Measurements from ENCODE around the gene FAM174C. TPM values are rescaled to one million over a fixed set of nuclear protein-coding genes. Genes with fewer than 3 reads are reported as not detected.

FAM174C gene
- total RNA-seq, 3 donors from 2014 or later (not counting 1 experiment from before 2014, with no cell fraction given) = 26.6 to 33.4 (median 27.1) TPM

DNA sequence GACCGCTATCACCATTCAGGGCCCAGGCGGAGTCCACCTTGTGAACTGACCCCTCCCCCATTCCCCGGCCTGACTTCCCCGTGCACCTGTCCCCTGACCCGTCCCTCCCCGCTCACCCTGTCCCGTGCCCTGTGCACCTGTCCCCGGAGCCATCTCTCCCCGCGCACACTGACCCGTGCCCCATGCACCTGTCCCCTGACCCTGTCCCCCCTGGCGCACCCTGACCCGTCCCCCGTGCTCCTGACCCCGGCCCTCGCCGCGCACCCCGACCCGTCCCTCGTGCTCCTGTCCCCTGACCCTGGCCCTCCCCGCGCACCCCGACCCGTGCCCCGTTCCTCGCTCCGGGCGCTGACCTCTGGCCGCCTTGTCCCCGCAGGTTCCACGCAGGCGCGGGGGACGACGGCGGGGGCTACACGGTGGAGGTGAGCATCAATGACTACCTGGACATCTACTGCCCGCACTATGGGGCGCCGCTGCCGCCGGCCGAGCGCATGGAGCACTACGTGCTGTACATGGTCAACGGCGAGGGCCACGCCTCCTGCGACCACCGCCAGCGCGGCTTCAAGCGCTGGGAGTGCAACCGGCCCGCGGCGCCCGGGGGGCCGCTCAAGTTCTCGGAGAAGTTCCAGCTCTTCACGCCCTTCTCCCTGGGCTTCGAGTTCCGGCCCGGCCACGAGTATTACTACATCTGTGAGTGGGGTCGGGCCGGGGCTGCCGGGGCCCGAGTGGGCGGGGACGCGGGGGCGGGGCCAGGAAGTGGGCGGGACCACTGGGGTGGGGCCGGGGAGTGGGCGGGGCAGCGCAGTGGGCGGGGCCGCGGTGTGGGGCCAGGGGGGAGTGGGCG is 20.1 kb downstream of the FAM174C start:
- Histone ChIP-seq H3K27ac (ENCODE audit: low read length) (no peak overlapping the region), H3K9me3 (ENCODE audit: control insufficient read depth, insufficient read depth, low read length) (no peaks in the 10 kb centered on the region), H3K36me3 (ENCODE audit: control insufficient read depth, insufficient read depth, low read length) (no peaks in the 10 kb centered on the region), H3K27me3 (ENCODE audit: control insufficient read depth, insufficient read depth, low read length) (peaks cover 8% of the 10 kb centered on the region), H3K4me1 (ENCODE audit: control insufficient read depth, insufficient read depth, low read length) (peaks cover 6% of the 10 kb centered on the region), H3K4me3 (ENCODE audit: low read length) (no peak overlapping the region)
- no peak overlapping the region for H3K27ac Mint-ChIP-seq
- no peak overlapping the region for H3K4me3 Mint-ChIP-seq
- no peaks in the 10 kb centered on the region for H3K9me3 Mint-ChIP-seq
- peak in 1 of 2 donors; percentile 56 for DNase-seq
- peak; percentile 62 to 86 (median 82) for ATAC-seq
- intact Hi-C loops (cut with micrococcal nuclease) = no loop called here
- peaks cover 0 to 6% of the 10 kb centered on the region in 2 donors for H3K27me3 Mint-ChIP-seq (ENCODE audit: low read depth in 2 of 2)
- no peaks in the 10 kb centered on the region for H3K4me1 Mint-ChIP-seq
- 15% methylated on average over 82 of the region's 82 CpGs for WGBS (ENCODE audit: insufficient coverage)
- H3K36me3 Mint-ChIP-seq = no peaks in the 10 kb centered on the region
- TF ChIP-seq, protein P1, sequence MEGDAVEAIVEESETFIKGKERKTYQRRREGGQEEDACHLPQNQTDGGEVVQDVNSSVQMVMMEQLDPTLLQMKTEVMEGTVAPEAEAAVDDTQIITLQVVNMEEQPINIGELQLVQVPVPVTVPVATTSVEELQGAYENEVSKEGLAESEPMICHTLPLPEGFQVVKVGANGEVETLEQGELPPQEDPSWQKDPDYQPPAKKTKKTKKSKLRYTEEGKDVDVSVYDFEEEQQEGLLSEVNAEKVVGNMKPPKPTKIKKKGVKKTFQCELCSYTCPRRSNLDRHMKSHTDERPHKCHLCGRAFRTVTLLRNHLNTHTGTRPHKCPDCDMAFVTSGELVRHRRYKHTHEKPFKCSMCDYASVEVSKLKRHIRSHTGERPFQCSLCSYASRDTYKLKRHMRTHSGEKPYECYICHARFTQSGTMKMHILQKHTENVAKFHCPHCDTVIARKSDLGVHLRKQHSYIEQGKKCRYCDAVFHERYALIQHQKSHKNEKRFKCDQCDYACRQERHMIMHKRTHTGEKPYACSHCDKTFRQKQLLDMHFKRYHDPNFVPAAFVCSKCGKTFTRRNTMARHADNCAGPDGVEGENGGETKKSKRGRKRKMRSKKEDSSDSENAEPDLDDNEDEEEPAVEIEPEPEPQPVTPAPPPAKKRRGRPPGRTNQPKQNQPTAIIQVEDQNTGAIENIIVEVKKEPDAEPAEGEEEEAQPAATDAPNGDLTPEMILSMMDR (IDR thresholded peaks at IDR 0.05) = no peak

DNA sequence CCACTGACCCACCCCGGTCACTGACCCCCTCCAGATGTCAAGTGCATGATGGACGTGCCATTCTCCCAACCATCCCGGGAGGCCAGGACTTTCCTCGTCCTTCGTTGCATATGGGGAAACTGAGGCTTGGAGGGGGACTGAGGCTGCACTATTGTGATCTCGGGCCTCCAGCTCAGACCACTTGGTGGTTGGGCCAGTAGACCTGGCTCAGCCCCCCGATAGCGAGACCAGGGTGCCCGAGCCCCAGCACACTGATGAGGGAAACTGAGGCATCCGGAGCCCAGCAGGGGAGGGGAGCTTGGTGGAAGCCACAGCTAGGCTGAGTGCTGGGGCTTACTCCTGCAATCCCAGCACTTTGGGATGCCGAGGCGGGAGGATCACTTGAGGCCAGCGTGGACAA is 20.7 kb downstream of the FAM174C start:
- Histone ChIP-seq H3K4me3 (ENCODE audit: low read length) (no peak overlapping the region), H3K27me3 (ENCODE audit: control insufficient read depth, insufficient read depth, low read length) (peaks cover 8% of the 10 kb centered on the region), H3K36me3 (ENCODE audit: control insufficient read depth, insufficient read depth, low read length) (no peaks in the 10 kb centered on the region), H3K27ac (ENCODE audit: low read length) (no peak overlapping the region), H3K9me3 (ENCODE audit: control insufficient read depth, insufficient read depth, low read length) (no peaks in the 10 kb centered on the region), H3K4me1 (ENCODE audit: control insufficient read depth, insufficient read depth, low read length) (peaks cover 6% of the 10 kb centered on the region)
- Mint-ChIP-seq H3K36me3 (no peaks in the 10 kb centered on the region), H3K27me3 (ENCODE audit: low read depth in 2 of 2) (peaks cover 0 to 6% of the 10 kb centered on the region in 2 donors), H3K9me3 (no peaks in the 10 kb centered on the region), H3K27ac (no peak overlapping the region), H3K4me1 (no peaks in the 10 kb centered on the region), H3K4me3 (no peak overlapping the region)
- intact Hi-C loops (cut with micrococcal nuclease) = no loop called here
- TF ChIP-seq, protein P1 (IDR thresholded peaks at IDR 0.05) = no peak
- ATAC-seq = no peak
- no peak for DNase-seq
- WGBS (ENCODE audit: insufficient coverage) = 88% methylated on average over 12 of the region's 13 CpGs

GRCh38 chr19:1296575-1297271 is 21.4 kb downstream of the FAM174C start:
- intact Hi-C loops (cut with micrococcal nuclease) = no loop called here
- TF ChIP-seq, protein P1 (IDR thresholded peaks at IDR 0.05) = no peak

More at GRCh38 chr19:1296575-1297271, 21.4 kb downstream of the FAM174C start:
- DNase-seq = no peak
- no peak overlapping the region for H3K27ac Mint-ChIP-seq
- peaks cover 6% of the 10 kb centered on the region for H3K4me1 ChIP-seq (ENCODE audit: control insufficient read depth, insufficient read depth, low read length)
- ATAC-seq = no peak
- H3K4me3 ChIP-seq (ENCODE audit: low read length) = no peak overlapping the region
- H3K36me3 ChIP-seq (ENCODE audit: control insufficient read depth, insufficient read depth, low read length) = no peaks in the 10 kb centered on the region
- H3K4me1 Mint-ChIP-seq = no peaks in the 10 kb centered on the region
- peaks cover 8% of the 10 kb centered on the region for H3K27me3 ChIP-seq (ENCODE audit: control insufficient read depth, insufficient read depth, low read length)
- no peaks in the 10 kb centered on the region for H3K36me3 Mint-ChIP-seq
- 91% methylated on average over 24 of the region's 24 CpGs for WGBS (ENCODE audit: insufficient coverage)
- H3K9me3 ChIP-seq (ENCODE audit: control insufficient read depth, insufficient read depth, low read length) = no peaks in the 10 kb centered on the region
- peaks cover 0 to 6% of the 10 kb centered on the region in 2 donors for H3K27me3 Mint-ChIP-seq (ENCODE audit: low read depth in 2 of 2)
- H3K27ac ChIP-seq (ENCODE audit: low read length) = no peak overlapping the region
- no peak overlapping the region for H3K4me3 Mint-ChIP-seq
- no peaks in the 10 kb centered on the region for H3K9me3 Mint-ChIP-seq
